ENCODE measurements around the gene UTY. TPM values are rescaled to one million over a fixed set of nuclear protein-coding genes. Genes with fewer than 3 reads are reported as not detected.
A peak's percentile ranks its signal among the peaks of the same experiment; 100 is the strongest.

Gene UTY
- total and polyA plus RNA-seq, 2 of the 13 experiments (the other 11 are each of a cell fraction or from before 2014, with no cell fraction given), result not detected

GRCh38 chrY:13435968-13436937 lies 43.6 kb downstream of the UTY start (continued):
- TF ChIP-seq AKNA (CRISPR knock-in tag; IDR thresholded peaks at IDR 0.05; ENCODE audit: borderline replicate concordance), result no peak
- TF ChIP-seq NFKB2 (CRISPR knock-in tag; IDR thresholded peaks at IDR 0.05; ENCODE audit: borderline replicate concordance), result no peak
- TF ChIP-seq ZSCAN25 (CRISPR knock-in tag; IDR thresholded peaks at IDR 0.05), result no peak
- no peak for TF ChIP-seq BATF2 (CRISPR knock-in tag; IDR thresholded peaks at IDR 0.05)
- no peak for TF ChIP-seq ZNF292 (CRISPR knock-in tag; IDR thresholded peaks at IDR 0.05; ENCODE audit: borderline replicate concordance, low read depth)
- no peak for TF ChIP-seq CENPT (CRISPR knock-in tag; IDR thresholded peaks at IDR 0.05; ENCODE audit: low read depth)
- TF ChIP-seq JUN (CRISPR knock-in tag; IDR thresholded peaks at IDR 0.05), result no peak
- TF ChIP-seq MATR3 (CRISPR knock-in tag; IDR thresholded peaks at IDR 0.05), result no peak
- peak; percentile 52 for TF ChIP-seq STAG1 (CRISPR knock-in tag; IDR thresholded peaks at IDR 0.05)
- TF ChIP-seq SP140L (CRISPR knock-in tag; IDR thresholded peaks at IDR 0.05; ENCODE audit: borderline replicate concordance), result no peak
- no peak for TF ChIP-seq ZNF576 (CRISPR knock-in tag; IDR thresholded peaks at IDR 0.05)
- TF ChIP-seq TBL1XR1 (IDR thresholded peaks at IDR 0.05; ENCODE audit: borderline replicate concordance, low read length, partially characterized antibody), result no peak
- TF ChIP-seq GPN1 (CRISPR knock-in tag; IDR thresholded peaks at IDR 0.05; ENCODE audit: borderline replicate concordance), result no peak
- TF ChIP-seq POGK (CRISPR knock-in tag; conservative IDR thresholded peaks at IDR 0.05), result no peak
- no peak for TF ChIP-seq ARNTL (CRISPR knock-in tag; IDR thresholded peaks at IDR 0.05)
- TF ChIP-seq FOSL2 (CRISPR knock-in tag; IDR thresholded peaks at IDR 0.05), result no peak
- TF ChIP-seq HNRNPH1 (optimal IDR thresholded peaks at IDR 0.05; ENCODE audit: low read depth, low read length), result no peak
- TF ChIP-seq MED8 (CRISPR knock-in tag; IDR thresholded peaks at IDR 0.05; ENCODE audit: insufficient replicate concordance), result no peak
- TF ChIP-seq FOXA3 (CRISPR knock-in tag; IDR thresholded peaks at IDR 0.05), result no peak

Measured in HepG2 (cell line).